Measurements from ENCODE around the gene SPARC. TPM values are rescaled to one million over a fixed set of nuclear protein-coding genes. Genes with fewer than 3 reads are reported as not detected.

Gene SPARC
- total and polyA plus RNA-seq, 2 donors: 152 to 183 TPM

GRCh38 chr5:151670953-151671636 lies 15.6 kb downstream of the SPARC start:
- Histone ChIP-seq H3K36me3 (ENCODE audit: control insufficient read depth in 2 of 2, insufficient read depth in 2 of 2, low read length in 1 of 2) (peaks cover 0 to 12% of the 10 kb centered on the region in 2 donors), H3K4me3 (ENCODE audit: low read length in 2 of 2) (no peak overlapping the region), H3K27me3 (ENCODE audit: control insufficient read depth in 2 of 2, insufficient read depth in 1 of 2, low read length in 1 of 2) (no peaks in the 10 kb centered on the region), H3K4me1 (ENCODE audit: control insufficient read depth in 2 of 2, insufficient read depth in 2 of 2, low read length in 2 of 2) (peaks cover 0 to 15% of the 10 kb centered on the region in 2 donors), H3K9me3 (ENCODE audit: control insufficient read depth in 2 of 2, insufficient read depth in 1 of 2, low read length in 1 of 2) (no peaks in the 10 kb centered on the region), H3K27ac (ENCODE audit: low read depth in 1 of 2, low read length in 1 of 2) (no peak overlapping the region)
- 83% methylated on average over 6 of the region's 6 CpGs for WGBS
- DNase-seq (ENCODE audit: low read depth in 6 of 9, low spot score in 9 of 9): no peak

- Histone ChIP-seq H3K4me1 (ENCODE audit: control insufficient read depth in 2 of 2, insufficient read depth in 2 of 2, low read length in 2 of 2) (peaks cover 0 to 8% of the 10 kb centered on the region in 2 donors), H3K36me3 (ENCODE audit: control insufficient read depth in 2 of 2, insufficient read depth in 2 of 2, low read length in 1 of 2) (peaks cover 0 to 13% of the 10 kb centered on the region in 2 donors), H3K27me3 (ENCODE audit: control insufficient read depth in 2 of 2, insufficient read depth in 1 of 2, low read length in 1 of 2) (no peaks in the 10 kb centered on the region), H3K27ac (ENCODE audit: low read depth in 1 of 2, low read length in 1 of 2) (no peak overlapping the region), H3K4me3 (ENCODE audit: low read length in 2 of 2) (no peak overlapping the region), H3K9me3 (ENCODE audit: control insufficient read depth in 2 of 2, insufficient read depth in 1 of 2, low read length in 1 of 2) (no peaks in the 10 kb centered on the region)
- WGBS: 96% methylated on average over 4 of the region's 4 CpGs
- DNase-seq (ENCODE audit: low read depth in 6 of 9, low spot score in 9 of 9): no peak
These were observed 16.5 kb downstream of the SPARC start for GRCh38 chr5:151670083-151670686.

GRCh38 chr5:151667083-151667482 lies 19.6 kb downstream of the SPARC start:
- WGBS: 96% methylated on average over 7 of the region's 7 CpGs
- H3K4me3 ChIP-seq (ENCODE audit: low read length in 2 of 2): no peak overlapping the region
- H3K4me1 ChIP-seq (ENCODE audit: control insufficient read depth in 2 of 2, insufficient read depth in 2 of 2, low read length in 2 of 2): peaks cover 0 to 3% of the 10 kb centered on the region in 2 donors
- H3K27me3 ChIP-seq (ENCODE audit: control insufficient read depth in 2 of 2, insufficient read depth in 1 of 2, low read length in 1 of 2): no peaks in the 10 kb centered on the region
- H3K9me3 ChIP-seq (ENCODE audit: control insufficient read depth in 2 of 2, insufficient read depth in 1 of 2, low read length in 1 of 2): no peaks in the 10 kb centered on the region
- peaks cover 0 to 13% of the 10 kb centered on the region in 2 donors for H3K36me3 ChIP-seq (ENCODE audit: control insufficient read depth in 2 of 2, insufficient read depth in 2 of 2, low read length in 1 of 2)
- DNase-seq (ENCODE audit: low read depth in 6 of 9, low spot score in 9 of 9): no peak
- no peak overlapping the region for H3K27ac ChIP-seq (ENCODE audit: low read depth in 1 of 2, low read length in 1 of 2)

- Histone ChIP-seq H3K27me3 (ENCODE audit: control insufficient read depth in 2 of 2, insufficient read depth in 1 of 2, low read length in 1 of 2) (no peaks in the 10 kb centered on the region), H3K4me3 (ENCODE audit: low read length in 2 of 2) (no peak overlapping the region), H3K36me3 (ENCODE audit: control insufficient read depth in 2 of 2, insufficient read depth in 2 of 2, low read length in 1 of 2) (peaks cover 0 to 11% of the 10 kb centered on the region in 2 donors), H3K27ac (ENCODE audit: low read depth in 1 of 2, low read length in 1 of 2) (no peak overlapping the region), H3K4me1 (ENCODE audit: control insufficient read depth in 2 of 2, insufficient read depth in 2 of 2, low read length in 2 of 2) (peaks cover 0 to 3% of the 10 kb centered on the region in 2 donors), H3K9me3 (ENCODE audit: control insufficient read depth in 2 of 2, insufficient read depth in 1 of 2, low read length in 1 of 2) (no peaks in the 10 kb centered on the region)
- WGBS: 91% methylated on average over 2 of the region's 2 CpGs
- no peak for DNase-seq (ENCODE audit: low read depth in 6 of 9, low spot score in 9 of 9)
These were observed 21.1 kb downstream of the SPARC start for GRCh38 chr5:151665613-151666012.

DNA sequence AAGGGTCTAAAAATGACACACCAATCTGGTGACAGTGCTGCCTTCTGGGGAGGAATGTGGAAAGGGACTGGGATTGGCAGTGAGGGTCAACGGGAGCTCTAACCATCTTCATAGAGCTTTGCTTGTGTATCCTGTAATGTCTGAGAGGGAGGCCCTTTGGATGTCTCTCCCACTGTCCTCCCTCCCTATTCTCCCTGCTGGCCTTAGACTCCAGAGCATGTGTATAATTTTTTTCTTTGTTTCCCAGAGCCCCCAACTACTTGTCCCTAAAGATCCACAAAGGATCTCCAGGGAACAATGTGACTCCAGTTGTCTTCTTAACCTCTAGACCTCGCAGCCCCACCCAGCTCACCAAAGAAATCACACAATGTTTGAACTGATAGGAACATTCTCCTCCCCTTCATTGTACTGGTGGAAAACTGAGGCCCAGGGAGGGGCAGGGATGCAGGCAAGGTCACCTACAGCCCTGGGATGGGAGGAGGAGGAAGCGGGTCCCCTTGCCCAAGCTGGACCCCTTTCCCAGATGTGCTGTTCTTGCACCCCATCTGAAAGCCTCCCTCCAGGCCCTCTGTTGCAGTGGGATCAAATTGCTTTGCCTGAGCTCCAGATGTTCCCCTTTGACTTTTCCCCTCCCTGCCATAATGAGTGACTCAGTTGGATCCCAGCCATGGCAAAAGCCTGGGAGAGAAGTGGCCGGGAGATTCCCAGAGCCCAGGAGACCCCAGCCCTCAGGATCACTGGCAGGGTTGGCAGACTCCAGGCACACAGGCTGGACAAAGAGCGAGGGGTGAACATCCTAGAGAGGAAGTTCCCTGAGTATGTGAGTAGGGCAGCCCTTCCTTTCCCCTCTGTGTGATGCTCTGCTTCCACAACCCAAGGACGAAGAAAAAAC lies 21.8 kb downstream of the SPARC start:
- WGBS: 78% methylated on average over 6 of the region's 6 CpGs
- H3K27ac ChIP-seq (ENCODE audit: low read depth in 1 of 2, low read length in 1 of 2): no peak overlapping the region
- H3K36me3 ChIP-seq (ENCODE audit: control insufficient read depth in 2 of 2, insufficient read depth in 2 of 2, low read length in 1 of 2): peaks cover 0 to 9% of the 10 kb centered on the region in 2 donors
- no peaks in the 10 kb centered on the region for H3K27me3 ChIP-seq (ENCODE audit: control insufficient read depth in 2 of 2, insufficient read depth in 1 of 2, low read length in 1 of 2)
- H3K4me3 ChIP-seq (ENCODE audit: low read length in 2 of 2): no peak overlapping the region
- no peaks in the 10 kb centered on the region for H3K9me3 ChIP-seq (ENCODE audit: control insufficient read depth in 2 of 2, insufficient read depth in 1 of 2, low read length in 1 of 2)
- DNase-seq (ENCODE audit: low read depth in 6 of 9, low spot score in 9 of 9): no peak
- H3K4me1 ChIP-seq (ENCODE audit: control insufficient read depth in 2 of 2, insufficient read depth in 2 of 2, low read length in 2 of 2): peaks cover 0 to 3% of the 10 kb centered on the region in 2 donors

GRCh38 chr5:151663617-151664293 lies 23.0 kb downstream of the SPARC start:
- peaks cover 0 to 2% of the 10 kb centered on the region in 2 donors for H3K36me3 ChIP-seq (ENCODE audit: control insufficient read depth in 2 of 2, insufficient read depth in 2 of 2, low read length in 1 of 2)
- no peak overlapping the region for H3K27ac ChIP-seq (ENCODE audit: low read depth in 1 of 2, low read length in 1 of 2)
- H3K4me3 ChIP-seq (ENCODE audit: low read length in 2 of 2): no peak overlapping the region
- DNase-seq (ENCODE audit: low read depth in 6 of 9, low spot score in 9 of 9): no peak
- WGBS: 63% methylated on average over 17 of the region's 17 CpGs
- no peaks in the 10 kb centered on the region for H3K27me3 ChIP-seq (ENCODE audit: control insufficient read depth in 2 of 2, insufficient read depth in 1 of 2, low read length in 1 of 2)
- peaks cover 0 to 3% of the 10 kb centered on the region in 2 donors for H3K4me1 ChIP-seq (ENCODE audit: control insufficient read depth in 2 of 2, insufficient read depth in 2 of 2, low read length in 2 of 2)
- no peaks in the 10 kb centered on the region for H3K9me3 ChIP-seq (ENCODE audit: control insufficient read depth in 2 of 2, insufficient read depth in 1 of 2, low read length in 1 of 2)

GRCh38 chr5:151662805-151663204 lies 23.9 kb downstream of the SPARC start:
- Histone ChIP-seq H3K36me3 (ENCODE audit: control insufficient read depth in 2 of 2, insufficient read depth in 2 of 2, low read length in 1 of 2) (peaks cover 0 to 2% of the 10 kb centered on the region in 2 donors), H3K27me3 (ENCODE audit: control insufficient read depth in 2 of 2, insufficient read depth in 1 of 2, low read length in 1 of 2) (no peaks in the 10 kb centered on the region), H3K27ac (ENCODE audit: low read depth in 1 of 2, low read length in 1 of 2) (no peak overlapping the region), H3K4me3 (ENCODE audit: low read length in 2 of 2) (no peak overlapping the region), H3K9me3 (ENCODE audit: control insufficient read depth in 2 of 2, insufficient read depth in 1 of 2, low read length in 1 of 2) (no peaks in the 10 kb centered on the region), H3K4me1 (ENCODE audit: control insufficient read depth in 2 of 2, insufficient read depth in 2 of 2, low read length in 2 of 2) (peaks cover 0 to 3% of the 10 kb centered on the region in 2 donors)
- 75% methylated on average over 4 of the region's 4 CpGs for WGBS
- no peak for DNase-seq (ENCODE audit: low read depth in 6 of 9, low spot score in 9 of 9)

- no peak for DNase-seq (ENCODE audit: low read depth in 6 of 9, low spot score in 9 of 9)
- H3K27ac ChIP-seq (ENCODE audit: low read depth in 1 of 2, low read length in 1 of 2): no peak overlapping the region
- peaks cover 0 to 3% of the 10 kb centered on the region in 2 donors for H3K4me1 ChIP-seq (ENCODE audit: control insufficient read depth in 2 of 2, insufficient read depth in 2 of 2, low read length in 2 of 2)
- 92% methylated on average over 4 of the region's 4 CpGs for WGBS
- H3K9me3 ChIP-seq (ENCODE audit: control insufficient read depth in 2 of 2, insufficient read depth in 1 of 2, low read length in 1 of 2): no peaks in the 10 kb centered on the region
- H3K4me3 ChIP-seq (ENCODE audit: low read length in 2 of 2): no peak overlapping the region
- peaks cover 0 to 2% of the 10 kb centered on the region in 2 donors for H3K36me3 ChIP-seq (ENCODE audit: control insufficient read depth in 2 of 2, insufficient read depth in 2 of 2, low read length in 1 of 2)
- H3K27me3 ChIP-seq (ENCODE audit: control insufficient read depth in 2 of 2, insufficient read depth in 1 of 2, low read length in 1 of 2): no peaks in the 10 kb centered on the region
These were observed 24.6 kb downstream of the SPARC start for GRCh38 chr5:151661968-151662732.

Measured in thymus (tissue), 11 donors.